Loucy (cell line): ENCODE data around the gene APOBEC3G.
A peak's percentile ranks its signal among the peaks of the same experiment; 100 is the strongest.
"Not testable (repeated sequence)": the region's sequence is repeated elsewhere in the genome, so short reads cannot be mapped to it uniquely, and the experiment has no call there.

Experiments
- H2AFZ ChIP-seq: fragments of 200-600 bp; sonication (generic); 2 replicates; pipeline ENCODE4 v1.6.0; 2016; ENCODE audit warnings: antibody characterized with exemption, mild to moderate bottlenecking, low read length, moderate library complexity
- H3F3A ChIP-seq: fragments of 200-600 bp; 2 replicates; pipeline ENCODE4 v1.6.0; 2016; ENCODE audit warnings: antibody characterized with exemption, low read depth, mild to moderate bottlenecking
- H3K27me3 ChIP-seq: fragments of 200-600 bp; sonication (generic); 2 replicates; pipeline ENCODE4 v1.6.1; 2014; ENCODE audit warnings: low read length, mild to moderate bottlenecking; ENCODE audit not compliant: insufficient read depth, poor library complexity, severe bottlenecking
- H3K36me3 ChIP-seq: fragments of 200-600 bp; sonication (generic); 2 replicates; pipeline ENCODE4 v1.6.1; 2016; ENCODE audit warnings: low read length; ENCODE audit not compliant: insufficient read depth
- H3K4me1 ChIP-seq: fragments of 200-600 bp; sonication (generic); 2 replicates; pipeline ENCODE4 v1.5.1; 2014; ENCODE audit warnings: low read length, mild to moderate bottlenecking; ENCODE audit not compliant: insufficient read depth, poor library complexity, severe bottlenecking
- H3K4me2 ChIP-seq: fragments of 200-600 bp; sonication (generic); 2 replicates; pipeline ENCODE4 v1.6.0; 2014; ENCODE audit warnings: antibody characterized with exemption, low read length, low read depth, mild to moderate bottlenecking; ENCODE audit not compliant: poor library complexity, severe bottlenecking
- H3K4me3 ChIP-seq: fragments of 200-600 bp; sonication (generic); 2 replicates; pipeline ENCODE4 v1.5.1; 2014; ENCODE audit warnings: low read length, mild to moderate bottlenecking, mixed read lengths; ENCODE audit not compliant: poor library complexity, severe bottlenecking
- H3K79me2 ChIP-seq: fragments of 200-600 bp; sonication (generic); 2 replicates; pipeline ENCODE4 v1.6.1; 2014; ENCODE audit warnings: low read length; ENCODE audit not compliant: insufficient read depth
- H3K9ac ChIP-seq: fragments of 200-600 bp; sonication (generic); 2 replicates; pipeline ENCODE4 v1.6.0; 2014; ENCODE audit warnings: mild to moderate bottlenecking, low read depth, low read length, moderate library complexity; ENCODE audit not compliant: poor library complexity, severe bottlenecking
- H3K9me2 ChIP-seq: fragments of 200-600 bp; sonication (generic); replicated peaks from 2 replicates; pipeline ENCODE4 v1.6.1; 2016; ENCODE audit warnings: low read depth, low read length, mixed read lengths
- H3K9me3 ChIP-seq: fragments of 200-600 bp; sonication (generic); 2 replicates; pipeline ENCODE4 v1.6.1; 2014; ENCODE audit warnings: mild to moderate bottlenecking, antibody characterized with exemption, low read length, low read depth; ENCODE audit not compliant: insufficient read depth
- H4K20me1 ChIP-seq: fragments of 200-600 bp; sonication (generic); 2 replicates; pipeline ENCODE4 v1.6.0; 2014; ENCODE audit warnings: antibody characterized with exemption, low read length, mild to moderate bottlenecking; ENCODE audit not compliant: insufficient read depth, poor library complexity, severe bottlenecking
- EZH2phosphoT487 ChIP-seq: fragments of 200-600 bp; IDR thresholded peaks from 2 replicates; pipeline ENCODE4 v1.6.1; 2018; ENCODE audit warnings: antibody characterized with exemption, mild to moderate bottlenecking, moderate library complexity, borderline replicate concordance
- TF ChIP-seq, protein P1 (sequence below): fragments of 200-600 bp; sonication (generic); conservative IDR thresholded peaks from 2 replicates; pipeline ENCODE4 v1.5.1; 2014; ENCODE audit warnings: mild to moderate bottlenecking, antibody characterized with exemption, low read length

APOBEC3G gene

DNA sequence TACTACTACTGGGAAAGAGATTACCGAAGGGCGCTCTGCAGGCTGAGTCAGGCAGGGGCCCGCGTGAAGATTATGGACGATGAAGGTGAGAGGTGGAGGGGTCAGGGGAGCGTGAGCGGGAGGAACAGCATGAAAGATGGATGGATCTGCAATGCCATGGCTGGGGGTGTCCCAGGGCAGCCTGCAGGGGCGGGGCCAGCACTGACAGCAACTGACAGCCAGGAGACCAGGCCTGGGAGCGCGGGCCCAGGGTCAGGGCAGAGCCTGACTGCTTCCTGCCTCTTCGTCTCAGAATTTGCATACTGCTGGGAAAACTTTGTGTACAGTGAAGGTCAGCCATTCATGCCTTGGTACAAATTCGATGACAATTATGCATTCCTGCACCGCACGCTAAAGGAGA lies 31.9 kb upstream of the APOBEC3G start:
- not testable (repeated sequence) for H4K20me1 ChIP-seq, H3K9ac ChIP-seq, H3K27me3 ChIP-seq, H3K9me3 ChIP-seq, H3F3A ChIP-seq, H3K4me3 ChIP-seq, H2AFZ ChIP-seq, H3K36me3 ChIP-seq, H3K9me2 ChIP-seq
- Histone ChIP-seq H3K4me1 (peaks cover 30% of the 10 kb centered on the region), H3K4me2 (peak overlapping the region; percentile 15), H3K79me2 (peaks cover 40% of the 10 kb centered on the region)

DNA sequence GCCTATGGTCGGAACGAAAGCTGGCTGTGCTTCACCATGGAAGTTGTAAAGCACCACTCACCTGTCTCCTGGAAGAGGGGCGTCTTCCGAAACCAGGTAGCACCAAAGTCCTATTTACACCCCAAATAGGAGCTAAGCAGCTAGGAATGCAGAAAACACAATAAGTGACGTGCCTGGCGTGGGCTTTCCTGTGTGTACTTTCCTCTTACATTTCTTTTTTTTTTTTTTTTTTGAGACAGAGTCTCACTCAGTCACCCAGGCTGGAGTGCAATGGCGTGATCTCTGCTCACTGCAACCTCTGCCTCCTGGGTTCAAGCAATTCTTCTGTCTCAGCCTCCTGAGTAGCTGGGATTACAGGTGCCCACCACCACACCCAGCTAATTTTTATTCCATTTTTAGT lies 27.6 kb upstream of the APOBEC3G start:
- not testable (repeated sequence) for H3K4me3 ChIP-seq, H3F3A ChIP-seq, H3K79me2 ChIP-seq, H3K9me3 ChIP-seq, H4K20me1 ChIP-seq, H3K9me2 ChIP-seq, H3K36me3 ChIP-seq, H2AFZ ChIP-seq, H3K9ac ChIP-seq, H3K4me2 ChIP-seq, H3K27me3 ChIP-seq
- peaks cover 15% of the 10 kb centered on the region for H3K4me1 ChIP-seq

DNA sequence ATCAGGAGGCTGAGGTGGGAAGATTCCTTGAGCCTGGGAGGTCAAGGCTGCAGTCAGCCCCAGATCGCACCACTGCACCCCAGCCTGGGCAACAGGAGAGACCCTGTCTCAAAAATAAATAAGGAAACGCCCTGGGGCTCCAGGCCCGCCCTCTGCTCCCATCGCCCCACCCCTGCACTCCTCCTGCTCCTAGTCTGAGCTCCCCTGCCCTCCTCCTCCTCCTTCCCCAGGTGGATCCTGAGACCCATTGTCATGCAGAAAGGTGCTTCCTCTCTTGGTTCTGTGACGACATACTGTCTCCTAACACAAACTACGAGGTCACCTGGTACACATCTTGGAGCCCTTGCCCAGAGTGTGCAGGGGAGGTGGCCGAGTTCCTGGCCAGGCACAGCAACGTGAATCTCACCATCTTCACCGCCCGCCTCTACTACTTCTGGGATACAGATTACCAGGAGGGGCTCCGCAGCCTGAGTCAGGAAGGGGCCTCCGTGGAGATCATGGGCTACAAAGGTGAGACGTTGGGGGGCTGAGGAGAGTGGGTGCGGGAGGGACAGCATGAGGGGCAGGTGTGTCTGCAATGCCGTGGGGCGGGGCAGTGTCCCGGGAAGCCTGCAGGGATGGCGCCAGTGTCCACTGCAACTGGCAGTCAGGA lies 25.1 kb upstream of the APOBEC3G start:
- H3F3A ChIP-seq, H4K20me1 ChIP-seq, H3K9me2 ChIP-seq, H2AFZ ChIP-seq, H3K79me2 ChIP-seq, H3K9me3 ChIP-seq, H3K9ac ChIP-seq, H3K4me2 ChIP-seq, H3K27me3 ChIP-seq, H3K36me3 ChIP-seq, H3K4me1 ChIP-seq, H3K4me3 ChIP-seq: not testable (repeated sequence)

DNA sequence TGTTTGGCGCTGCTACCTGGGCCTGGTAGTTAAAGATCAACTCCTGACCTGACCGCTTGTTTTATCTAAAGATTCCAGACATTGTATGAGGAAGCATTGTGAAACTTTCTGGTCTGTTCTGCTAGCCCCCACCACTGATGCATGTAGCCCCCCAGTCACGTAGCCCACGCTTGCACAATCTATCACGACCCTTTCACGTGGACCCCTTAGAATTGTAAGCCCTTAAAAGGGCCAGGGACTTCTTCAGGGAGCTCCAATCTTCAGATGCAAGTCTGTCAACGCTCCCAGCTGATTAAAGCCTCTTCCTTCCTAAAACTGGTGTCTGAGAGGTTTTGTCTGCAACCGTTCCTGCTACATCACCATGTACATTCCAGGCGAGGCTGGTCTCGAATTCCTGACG lies 21.4 kb upstream of the APOBEC3G start:
- H4K20me1 ChIP-seq = no peaks in the 10 kb centered on the region
- H3K4me1 ChIP-seq = peaks cover 12% of the 10 kb centered on the region
- no peak overlapping the region for H3K4me2 ChIP-seq
- H3K36me3 ChIP-seq = no peaks in the 10 kb centered on the region
- H3K9me2 ChIP-seq = no peaks in the 10 kb centered on the region
- H3F3A ChIP-seq = no peaks in the 10 kb centered on the region
- H3K9me3 ChIP-seq = peaks cover 7% of the 10 kb centered on the region; the same call in 1 of the 2 replicates
- H3K27me3 ChIP-seq = no peaks in the 10 kb centered on the region
- no peak overlapping the region for H3K9ac ChIP-seq
- H3K79me2 ChIP-seq = peaks cover 8% of the 10 kb centered on the region; the same call in 1 of the 2 replicates
- H2AFZ ChIP-seq = no peak overlapping the region
- no peak for TF ChIP-seq EZH2phosphoT487
- TF ChIP-seq, protein P1, sequence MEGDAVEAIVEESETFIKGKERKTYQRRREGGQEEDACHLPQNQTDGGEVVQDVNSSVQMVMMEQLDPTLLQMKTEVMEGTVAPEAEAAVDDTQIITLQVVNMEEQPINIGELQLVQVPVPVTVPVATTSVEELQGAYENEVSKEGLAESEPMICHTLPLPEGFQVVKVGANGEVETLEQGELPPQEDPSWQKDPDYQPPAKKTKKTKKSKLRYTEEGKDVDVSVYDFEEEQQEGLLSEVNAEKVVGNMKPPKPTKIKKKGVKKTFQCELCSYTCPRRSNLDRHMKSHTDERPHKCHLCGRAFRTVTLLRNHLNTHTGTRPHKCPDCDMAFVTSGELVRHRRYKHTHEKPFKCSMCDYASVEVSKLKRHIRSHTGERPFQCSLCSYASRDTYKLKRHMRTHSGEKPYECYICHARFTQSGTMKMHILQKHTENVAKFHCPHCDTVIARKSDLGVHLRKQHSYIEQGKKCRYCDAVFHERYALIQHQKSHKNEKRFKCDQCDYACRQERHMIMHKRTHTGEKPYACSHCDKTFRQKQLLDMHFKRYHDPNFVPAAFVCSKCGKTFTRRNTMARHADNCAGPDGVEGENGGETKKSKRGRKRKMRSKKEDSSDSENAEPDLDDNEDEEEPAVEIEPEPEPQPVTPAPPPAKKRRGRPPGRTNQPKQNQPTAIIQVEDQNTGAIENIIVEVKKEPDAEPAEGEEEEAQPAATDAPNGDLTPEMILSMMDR = no peak
- H3K4me3 ChIP-seq = no peak overlapping the region

DNA sequence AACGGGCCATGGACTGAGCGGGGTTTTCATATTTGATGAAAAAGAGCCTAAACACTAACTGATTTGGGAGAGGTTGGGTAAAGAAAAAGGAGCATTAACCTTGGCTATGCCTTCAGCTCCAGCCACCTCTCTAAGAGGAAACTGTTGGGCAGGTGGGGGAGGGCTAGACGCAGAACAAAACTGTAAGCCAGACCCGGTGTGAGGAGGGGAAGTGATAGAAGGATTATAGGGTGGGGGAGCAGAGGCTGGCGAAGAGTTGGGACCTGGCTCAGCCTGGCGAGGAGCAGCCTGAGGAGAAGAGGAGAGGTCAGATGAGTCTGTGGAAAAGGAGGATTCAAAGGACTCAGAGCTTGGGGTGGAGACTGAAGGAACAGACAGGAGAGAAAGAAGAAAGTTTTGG lies 15.8 kb upstream of the APOBEC3G start:
- Histone ChIP-seq H3K4me1 (peaks cover 55% of the 10 kb centered on the region), H3K4me2 (peak overlapping the region; percentile 83)

DNA sequence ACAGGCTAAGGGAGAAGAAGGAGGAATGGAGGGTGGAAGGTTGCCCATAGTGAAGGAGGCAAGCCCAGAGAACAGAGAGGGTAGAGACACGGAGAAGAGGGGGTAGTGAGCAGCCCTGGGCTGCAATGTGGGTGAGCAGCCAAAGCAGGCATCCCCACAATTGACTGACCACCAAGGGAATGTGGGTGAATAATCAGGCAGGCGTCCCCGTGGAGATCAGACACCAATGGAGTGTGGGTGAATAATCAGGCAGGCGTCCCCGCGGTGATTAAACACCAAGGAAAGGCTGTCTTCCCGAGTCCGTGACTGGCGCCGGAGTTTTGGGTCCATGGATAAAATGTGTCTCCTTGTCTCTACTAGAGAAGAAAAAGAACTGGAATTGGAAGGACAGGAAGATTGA lies 15.1 kb upstream of the APOBEC3G start:
- peak overlapping the region; percentile 83 for H3K4me2 ChIP-seq
- H3K9ac ChIP-seq = peak overlapping the region; percentile 78
- not testable (repeated sequence) for H4K20me1 ChIP-seq, H3K9me3 ChIP-seq, H3K36me3 ChIP-seq, H3K9me2 ChIP-seq, H3K27me3 ChIP-seq, H2AFZ ChIP-seq
- H3K79me2 ChIP-seq = peaks cover 27% of the 10 kb centered on the region
- H3K4me1 ChIP-seq = peaks cover 61% of the 10 kb centered on the region
- H3F3A ChIP-seq = peaks cover 14% of the 10 kb centered on the region
- peak overlapping the region; percentile 61 for H3K4me3 ChIP-seq

More for the DNA sequence above, 15.8 kb upstream of the APOBEC3G start:
- H3K36me3 ChIP-seq, H3F3A ChIP-seq, H3K27me3 ChIP-seq, H3K9me2 ChIP-seq, H4K20me1 ChIP-seq, H3K9me3 ChIP-seq: not testable (repeated sequence)
- peak overlapping the region; percentile 61 for H3K4me3 ChIP-seq
- peak overlapping the region; percentile 78 for H3K9ac ChIP-seq
- peaks cover 26% of the 10 kb centered on the region for H3K79me2 ChIP-seq
- peak overlapping the region; percentile 8; the same call in 1 of the 2 replicates for H2AFZ ChIP-seq

DNA sequence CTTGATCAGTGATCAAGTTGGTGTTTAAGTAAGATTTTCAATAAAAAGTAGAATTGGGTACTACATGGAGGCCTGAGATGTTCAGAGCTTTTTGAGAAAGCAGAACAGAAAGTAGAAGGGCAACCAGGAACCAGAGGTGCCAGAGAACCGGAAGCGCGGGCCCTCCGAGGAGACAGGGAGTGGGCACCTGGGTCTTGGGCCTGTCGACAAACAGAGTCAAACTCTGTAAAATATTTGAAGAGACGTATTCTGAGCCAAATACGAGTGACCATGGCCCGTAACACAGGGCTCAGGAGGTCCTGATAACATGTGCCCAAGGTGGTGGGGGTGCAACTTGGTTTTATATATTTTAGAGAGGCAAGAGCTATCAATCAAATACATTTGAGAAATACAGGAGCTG lies 13.2 kb upstream of the APOBEC3G start:
- not testable (repeated sequence) for H3K9me2 ChIP-seq, H4K20me1 ChIP-seq, H3K27me3 ChIP-seq, H3K4me3 ChIP-seq, H3K9me3 ChIP-seq, H3K36me3 ChIP-seq, H3K4me2 ChIP-seq, H2AFZ ChIP-seq
- Histone ChIP-seq H3K79me2 (peaks cover 47% of the 10 kb centered on the region), H3F3A (peaks cover 16% of the 10 kb centered on the region), H3K4me1 (peaks cover 81% of the 10 kb centered on the region), H3K9ac (peak overlapping the region; percentile 96)
